ENCODE measurements around the gene ZRSR2.

Gene ZRSR2

GRCh38 chrX:15866147-15866546, 75.9 kb downstream of the ZRSR2 start:
- H3K27ac Mint-ChIP-seq, result no peak overlapping the region
- H3K9me3 Mint-ChIP-seq, result peaks cover 4% of the 10 kb centered on the region
- no peaks in the 10 kb centered on the region for H3K36me3 Mint-ChIP-seq (ENCODE audit: low read depth)
- no peaks in the 10 kb centered on the region for H3K4me1 Mint-ChIP-seq
- H3K27me3 Mint-ChIP-seq (ENCODE audit: low read depth, poor library complexity), result peaks cover 3% of the 10 kb centered on the region
- H3K4me3 Mint-ChIP-seq, result no peak overlapping the region
- no peak for DNase-seq
- no peak for TF ChIP-seq CTCF (IDR thresholded peaks at IDR 0.05)

GRCh38 chrX:15869695-15870094, 79.4 kb downstream of the ZRSR2 start:
- peaks cover 7% of the 10 kb centered on the region for H3K27me3 Mint-ChIP-seq (ENCODE audit: low read depth, poor library complexity)
- no peak for DNase-seq
- no peaks in the 10 kb centered on the region for H3K36me3 Mint-ChIP-seq (ENCODE audit: low read depth)
- H3K4me3 Mint-ChIP-seq, result no peak overlapping the region
- TF ChIP-seq CTCF (IDR thresholded peaks at IDR 0.05), result no peak
- no peaks in the 10 kb centered on the region for H3K9me3 Mint-ChIP-seq
- peaks cover 14% of the 10 kb centered on the region for H3K4me1 Mint-ChIP-seq
- no peak overlapping the region for H3K27ac Mint-ChIP-seq

- Mint-ChIP-seq H3K27ac (no peak overlapping the region), H3K4me3 (no peak overlapping the region), H3K36me3 (ENCODE audit: low read depth) (no peaks in the 10 kb centered on the region), H3K27me3 (ENCODE audit: low read depth, poor library complexity) (peaks cover 10% of the 10 kb centered on the region), H3K4me1 (peaks cover 20% of the 10 kb centered on the region), H3K9me3 (no peaks in the 10 kb centered on the region)
- no peak for DNase-seq
- no peak for TF ChIP-seq CTCF (IDR thresholded peaks at IDR 0.05)
These were observed 80.0 kb downstream of the ZRSR2 start for GRCh38 chrX:15870310-15870709.

All from nephron progenitor cell (in vitro differentiated cells).